HL-60 (cell line): ENCODE data around the gene PA2G4.

Source experiments
- GABPA ChIP-seq: IDR thresholded peaks from 2 replicates; pipeline ENCODE4 v1.6.1; 2012; ENCODE audit warnings: low read depth
- POLR2AphosphoS5 ChIP-seq: IDR thresholded peaks from 2 replicates; pipeline ENCODE4 v1.6.1; 2012; ENCODE audit warnings: low read depth
- REST ChIP-seq: IDR thresholded peaks from 2 replicates; pipeline ENCODE4 v1.6.1; 2012; ENCODE audit warnings: low read depth; ENCODE audit not compliant: insufficient replicate concordance
- SPI1 ChIP-seq: IDR thresholded peaks from 2 replicates; pipeline ENCODE4 v1.6.1; 2012; ENCODE audit warnings: low read depth, mild to moderate bottlenecking, borderline replicate concordance
- TF ChIP-seq, protein P1 (sequence below): IDR thresholded peaks from one replicate; pipeline ENCODE4 v1.5.1; 2011; ENCODE audit warnings: low read length, control low read depth, inconsistent platforms; ENCODE audit not compliant: insufficient read depth

DNA sequence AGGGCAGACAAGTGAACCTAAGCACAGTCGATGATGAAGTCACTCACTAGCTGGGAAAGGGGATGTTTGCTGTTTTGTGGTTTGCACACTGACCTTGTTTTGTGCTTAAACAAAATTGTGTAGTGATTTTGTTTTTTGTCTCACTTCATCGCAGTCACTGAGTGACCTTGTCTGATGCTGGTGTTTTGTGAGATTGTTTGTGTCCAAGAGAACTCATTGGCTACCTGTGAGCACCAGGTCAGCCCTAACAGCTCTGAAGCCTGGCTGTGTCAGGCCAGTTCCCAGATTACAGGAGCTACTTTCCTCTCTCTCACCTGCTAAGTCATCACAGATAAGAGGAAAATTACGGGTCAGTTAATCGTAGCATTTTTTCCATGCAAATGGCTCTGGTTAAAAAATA is 19.8 kb downstream of the PA2G4 start:
- TF ChIP-seq, protein P1, sequence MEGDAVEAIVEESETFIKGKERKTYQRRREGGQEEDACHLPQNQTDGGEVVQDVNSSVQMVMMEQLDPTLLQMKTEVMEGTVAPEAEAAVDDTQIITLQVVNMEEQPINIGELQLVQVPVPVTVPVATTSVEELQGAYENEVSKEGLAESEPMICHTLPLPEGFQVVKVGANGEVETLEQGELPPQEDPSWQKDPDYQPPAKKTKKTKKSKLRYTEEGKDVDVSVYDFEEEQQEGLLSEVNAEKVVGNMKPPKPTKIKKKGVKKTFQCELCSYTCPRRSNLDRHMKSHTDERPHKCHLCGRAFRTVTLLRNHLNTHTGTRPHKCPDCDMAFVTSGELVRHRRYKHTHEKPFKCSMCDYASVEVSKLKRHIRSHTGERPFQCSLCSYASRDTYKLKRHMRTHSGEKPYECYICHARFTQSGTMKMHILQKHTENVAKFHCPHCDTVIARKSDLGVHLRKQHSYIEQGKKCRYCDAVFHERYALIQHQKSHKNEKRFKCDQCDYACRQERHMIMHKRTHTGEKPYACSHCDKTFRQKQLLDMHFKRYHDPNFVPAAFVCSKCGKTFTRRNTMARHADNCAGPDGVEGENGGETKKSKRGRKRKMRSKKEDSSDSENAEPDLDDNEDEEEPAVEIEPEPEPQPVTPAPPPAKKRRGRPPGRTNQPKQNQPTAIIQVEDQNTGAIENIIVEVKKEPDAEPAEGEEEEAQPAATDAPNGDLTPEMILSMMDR = no peak
- TF ChIP-seq SPI1 = no peak
- TF ChIP-seq REST = no peak
- TF ChIP-seq POLR2AphosphoS5 = no peak
- TF ChIP-seq GABPA = no peak
